GM19025 (cell line): Measurements from ENCODE around the gene OPN1MW2.
"Not testable (repeated sequence)": the region's sequence is repeated elsewhere in the genome, so short reads cannot be mapped to it uniquely, and the experiment has no call there.

Experiments used
- ATAC-seq: cut with Tn5 transposase; IDR thresholded peaks from one replicate; pipeline ENCODE4 v1.9.1; 2021; ENCODE audit warnings: mild to moderate bottlenecking, low read depth, moderate library complexity; ENCODE audit not compliant: unreplicated experiment

Gene OPN1MW2

GRCh38 chrX:154263072-154263471, 43.5 kb downstream of the OPN1MW2 start:
- ATAC-seq, result not testable (repeated sequence)

GRCh38 chrX:154269245-154269644, 49.7 kb downstream of the OPN1MW2 start:
- ATAC-seq, result not testable (repeated sequence)
